Measurements from ENCODE around the gene ZYX. TPM values are rescaled to one million over a fixed set of nuclear protein-coding genes. Genes with fewer than 3 reads are reported as not detected.
A peak's percentile ranks its signal among the peaks of the same experiment; 100 is the strongest.

Gene ZYX
- total RNA-seq, 1 experiment from 2014 or later, result 12.0 TPM

DNA sequence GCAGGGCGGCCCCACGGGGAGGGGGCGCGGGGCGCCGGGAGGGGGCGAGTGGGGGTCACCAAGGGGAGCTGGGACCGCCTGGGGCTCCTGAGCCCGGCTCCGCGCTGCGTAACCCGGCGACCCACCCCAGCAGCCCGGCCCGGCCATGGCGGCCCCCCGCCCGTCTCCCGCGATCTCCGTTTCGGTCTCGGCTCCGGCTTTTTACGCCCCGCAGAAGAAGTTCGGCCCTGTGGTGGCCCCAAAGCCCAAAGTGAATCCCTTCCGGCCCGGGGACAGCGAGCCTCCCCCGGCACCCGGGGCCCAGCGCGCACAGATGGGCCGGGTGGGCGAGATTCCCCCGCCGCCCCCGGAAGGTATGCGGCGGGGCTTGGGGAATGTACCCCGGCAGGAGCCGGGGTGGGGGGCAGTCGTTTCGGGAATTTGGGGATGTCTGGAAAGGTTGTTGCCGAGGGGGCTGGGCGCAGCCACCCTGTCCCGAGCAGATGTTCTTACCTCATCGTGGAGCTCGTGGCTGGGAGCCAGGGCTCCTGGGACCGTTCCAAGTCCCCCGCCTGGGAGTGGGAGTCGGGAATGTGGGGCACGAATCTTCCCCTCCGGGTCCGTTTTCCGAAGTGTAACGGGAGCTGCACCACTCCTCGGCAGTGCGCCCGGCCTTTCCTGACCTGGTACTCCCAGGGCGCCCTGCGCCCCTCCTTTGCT, 431 bp downstream of the ZYX start:
- Histone ChIP-seq H3K27me3 (ENCODE audit: low read length) (no peaks in the 10 kb centered on the region), H4K20me1 (ENCODE audit: insufficient read depth, low read depth, low read length) (no peaks in the 10 kb centered on the region), H3K36me3 (ENCODE audit: insufficient read depth, low read length) (no peaks in the 10 kb centered on the region), H3K9me3 (ENCODE audit: low read length) (no peaks in the 10 kb centered on the region), H3K4me3 (ENCODE audit: low read length) (peak overlapping the region; percentile 83), H3K4me1 (ENCODE audit: low read length) (peaks cover 9% of the 10 kb centered on the region), H3K4me2 (ENCODE audit: low read depth, low read length, poor library complexity, severe bottlenecking) (peak overlapping the region; percentile 89), H3K79me2 (ENCODE audit: low read length) (no peaks in the 10 kb centered on the region), H3K27ac (ENCODE audit: low read length) (no peak overlapping the region), H3K9me2 (replicated peaks; ENCODE audit: insufficient read depth, low read length) (no peaks in the 10 kb centered on the region), H3K9ac (ENCODE audit: low read length) (peak overlapping the region; percentile 85), H2AFZ (ENCODE audit: low read length) (peak overlapping the region; percentile 82; the same call in 1 of the 2 replicates)
- DNase-seq, result peak; percentile 60

DNA sequence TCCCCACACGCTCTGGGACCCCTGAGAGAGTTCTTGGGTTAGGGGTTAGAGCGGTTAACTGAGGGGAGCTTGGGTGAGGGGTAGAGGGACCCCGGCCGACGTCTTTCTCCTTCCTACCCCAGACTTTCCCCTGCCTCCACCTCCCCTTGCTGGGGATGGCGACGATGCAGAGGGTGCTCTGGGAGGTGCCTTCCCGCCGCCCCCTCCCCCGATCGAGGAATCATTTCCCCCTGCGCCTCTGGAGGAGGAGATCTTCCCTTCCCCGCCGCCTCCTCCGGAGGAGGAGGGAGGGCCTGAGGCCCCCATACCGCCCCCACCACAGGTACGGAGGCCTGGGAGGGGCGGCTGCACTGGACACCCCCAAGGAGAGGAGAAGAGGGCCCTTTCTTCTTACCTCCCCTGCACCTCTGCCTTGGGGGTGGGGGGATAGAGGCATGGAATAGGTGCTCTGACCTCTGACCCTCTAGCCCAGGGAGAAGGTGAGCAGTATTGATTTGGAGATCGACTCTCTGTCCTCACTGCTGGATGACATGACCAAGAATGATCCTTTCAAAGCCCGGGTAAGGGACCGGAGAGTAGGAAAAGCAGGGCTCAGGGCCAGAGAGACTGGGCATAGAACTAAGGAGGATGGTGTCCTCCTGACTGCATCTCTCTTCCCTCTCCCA, 1.1 kb downstream of the ZYX start:
- no peak overlapping the region for H2AFZ ChIP-seq (ENCODE audit: low read length)
- no peaks in the 10 kb centered on the region for H3K9me3 ChIP-seq (ENCODE audit: low read length)
- no peaks in the 10 kb centered on the region for H3K36me3 ChIP-seq (ENCODE audit: insufficient read depth, low read length)
- H3K9me2 ChIP-seq (replicated peaks; ENCODE audit: insufficient read depth, low read length), result no peaks in the 10 kb centered on the region
- no peak overlapping the region for H3K27ac ChIP-seq (ENCODE audit: low read length)
- H3K79me2 ChIP-seq (ENCODE audit: low read length), result no peaks in the 10 kb centered on the region
- DNase-seq, result no peak
- peaks cover 9% of the 10 kb centered on the region for H3K4me1 ChIP-seq (ENCODE audit: low read length)
- H3K9ac ChIP-seq (ENCODE audit: low read length), result peak overlapping the region; percentile 85; the same call in 1 of the 2 replicates
- peak overlapping the region; percentile 83; the same call in 1 of the 2 replicates for H3K4me3 ChIP-seq (ENCODE audit: low read length)
- no peaks in the 10 kb centered on the region for H4K20me1 ChIP-seq (ENCODE audit: insufficient read depth, low read depth, low read length)
- no peaks in the 10 kb centered on the region for H3K27me3 ChIP-seq (ENCODE audit: low read length)
- peak overlapping the region; percentile 89 for H3K4me2 ChIP-seq (ENCODE audit: low read depth, low read length, poor library complexity, severe bottlenecking)

GRCh38 chr7:143382791-143383641, 1.9 kb downstream of the ZYX start:
- Histone ChIP-seq H3K79me2 (ENCODE audit: low read length) (no peaks in the 10 kb centered on the region), H3K4me3 (ENCODE audit: low read length) (no peak overlapping the region), H3K9me3 (ENCODE audit: low read length) (no peaks in the 10 kb centered on the region), H3K9me2 (replicated peaks; ENCODE audit: insufficient read depth, low read length) (no peaks in the 10 kb centered on the region), H3K27me3 (ENCODE audit: low read length) (no peaks in the 10 kb centered on the region), H3K9ac (ENCODE audit: low read length) (no peak overlapping the region), H3K4me1 (ENCODE audit: low read length) (peaks cover 9% of the 10 kb centered on the region), H3K27ac (ENCODE audit: low read length) (no peak overlapping the region), H3K36me3 (ENCODE audit: insufficient read depth, low read length) (no peaks in the 10 kb centered on the region), H4K20me1 (ENCODE audit: insufficient read depth, low read depth, low read length) (no peaks in the 10 kb centered on the region), H2AFZ (ENCODE audit: low read length) (no peak overlapping the region), H3K4me2 (ENCODE audit: low read depth, low read length, poor library complexity, severe bottlenecking) (no peak overlapping the region)
- DNase-seq, result no peak

- Histone ChIP-seq H3K79me2 (ENCODE audit: low read length) (no peaks in the 10 kb centered on the region), H3K36me3 (ENCODE audit: insufficient read depth, low read length) (no peaks in the 10 kb centered on the region), H3K4me1 (ENCODE audit: low read length) (peaks cover 9% of the 10 kb centered on the region), H3K4me2 (ENCODE audit: low read depth, low read length, poor library complexity, severe bottlenecking) (no peak overlapping the region), H3K9ac (ENCODE audit: low read length) (no peak overlapping the region), H3K4me3 (ENCODE audit: low read length) (no peak overlapping the region), H3K27ac (ENCODE audit: low read length) (no peak overlapping the region), H3K9me2 (replicated peaks; ENCODE audit: insufficient read depth, low read length) (no peaks in the 10 kb centered on the region), H3K27me3 (ENCODE audit: low read length) (no peaks in the 10 kb centered on the region), H2AFZ (ENCODE audit: low read length) (no peak overlapping the region), H3K9me3 (ENCODE audit: low read length) (no peaks in the 10 kb centered on the region), H4K20me1 (ENCODE audit: insufficient read depth, low read depth, low read length) (no peaks in the 10 kb centered on the region)
- DNase-seq, result no peak
These were observed 2.5 kb downstream of the ZYX start for GRCh38 chr7:143383642-143383957.

- Histone ChIP-seq H3K79me2 (ENCODE audit: low read length) (no peaks in the 10 kb centered on the region), H3K9ac (ENCODE audit: low read length) (no peak overlapping the region), H3K27me3 (ENCODE audit: low read length) (no peaks in the 10 kb centered on the region), H3K36me3 (ENCODE audit: insufficient read depth, low read length) (no peaks in the 10 kb centered on the region), H3K4me2 (ENCODE audit: low read depth, low read length, poor library complexity, severe bottlenecking) (no peak overlapping the region), H3K9me3 (ENCODE audit: low read length) (no peaks in the 10 kb centered on the region), H3K4me3 (ENCODE audit: low read length) (no peak overlapping the region), H2AFZ (ENCODE audit: low read length) (no peak overlapping the region), H3K9me2 (replicated peaks; ENCODE audit: insufficient read depth, low read length) (no peaks in the 10 kb centered on the region), H4K20me1 (ENCODE audit: insufficient read depth, low read depth, low read length) (no peaks in the 10 kb centered on the region), H3K27ac (ENCODE audit: low read length) (no peak overlapping the region), H3K4me1 (ENCODE audit: low read length) (peaks cover 9% of the 10 kb centered on the region)
- DNase-seq, result no peak
These were observed 3.0 kb downstream of the ZYX start for GRCh38 chr7:143384148-143384547.

- peaks cover 4% of the 10 kb centered on the region for H3K4me1 ChIP-seq (ENCODE audit: low read length)
- H3K36me3 ChIP-seq (ENCODE audit: insufficient read depth, low read length), result no peaks in the 10 kb centered on the region
- H3K27me3 ChIP-seq (ENCODE audit: low read length), result no peaks in the 10 kb centered on the region
- H3K4me2 ChIP-seq (ENCODE audit: low read depth, low read length, poor library complexity, severe bottlenecking), result no peak overlapping the region
- no peak overlapping the region for H3K27ac ChIP-seq (ENCODE audit: low read length)
- H3K9ac ChIP-seq (ENCODE audit: low read length), result no peak overlapping the region
- H2AFZ ChIP-seq (ENCODE audit: low read length), result no peak overlapping the region
- no peaks in the 10 kb centered on the region for H3K9me2 ChIP-seq (replicated peaks; ENCODE audit: insufficient read depth, low read length)
- no peaks in the 10 kb centered on the region for H3K79me2 ChIP-seq (ENCODE audit: low read length)
- no peak for DNase-seq
- no peak overlapping the region for H3K4me3 ChIP-seq (ENCODE audit: low read length)
- no peaks in the 10 kb centered on the region for H4K20me1 ChIP-seq (ENCODE audit: insufficient read depth, low read depth, low read length)
- H3K9me3 ChIP-seq (ENCODE audit: low read length), result no peaks in the 10 kb centered on the region
These were observed 3.8 kb downstream of the ZYX start for GRCh38 chr7:143384661-143385631.

DNA sequence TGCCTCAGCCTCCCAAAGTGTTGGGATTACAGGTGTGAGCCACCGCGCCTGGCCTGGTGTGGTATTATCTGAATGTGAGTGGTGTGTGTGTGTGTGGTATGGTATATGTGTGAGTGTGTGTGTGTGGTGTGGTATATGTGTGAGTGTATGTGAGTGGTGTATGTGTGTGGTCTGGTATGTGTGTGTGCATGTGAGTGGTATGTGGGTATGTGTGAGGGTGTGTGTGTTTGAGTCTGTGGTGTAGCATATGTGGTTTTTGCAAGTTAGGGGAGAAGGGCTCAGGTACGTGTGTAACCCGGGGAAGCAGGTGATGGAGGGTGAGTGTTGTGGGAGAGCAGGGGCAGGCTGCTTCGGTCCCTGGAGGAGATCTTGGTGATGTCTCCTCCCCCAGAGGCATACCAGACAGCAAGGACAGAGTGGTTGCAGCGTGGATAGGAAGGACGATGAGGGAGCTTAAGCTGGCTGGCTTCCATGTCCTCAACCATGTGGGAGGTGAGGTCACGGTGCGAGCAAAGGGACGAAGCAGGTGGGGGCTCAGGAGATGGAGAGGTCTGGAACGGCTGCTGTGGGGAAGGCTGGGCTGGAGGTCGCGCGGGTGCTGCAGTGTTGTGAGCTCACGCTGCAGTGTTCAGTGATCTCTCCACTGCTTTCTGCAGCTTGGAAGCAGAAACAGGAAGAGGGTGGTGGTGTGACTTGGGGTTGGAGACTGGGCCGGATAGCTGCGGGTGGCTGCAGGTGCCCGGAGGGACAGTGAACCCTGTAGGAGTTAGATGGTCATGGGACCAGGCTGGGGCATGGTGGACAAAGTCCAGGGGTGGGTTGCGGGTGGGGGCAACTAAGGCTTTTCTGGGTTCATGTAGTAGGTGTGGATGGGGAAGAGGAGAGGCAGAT, 5.0 kb downstream of the ZYX start:
- Histone ChIP-seq H4K20me1 (ENCODE audit: insufficient read depth, low read depth, low read length) (no peaks in the 10 kb centered on the region), H2AFZ (ENCODE audit: low read length) (no peak overlapping the region), H3K4me3 (ENCODE audit: low read length) (no peak overlapping the region), H3K4me1 (ENCODE audit: low read length) (peaks cover 3% of the 10 kb centered on the region; the same call in 1 of the 2 replicates), H3K27ac (ENCODE audit: low read length) (no peak overlapping the region), H3K9ac (ENCODE audit: low read length) (no peak overlapping the region), H3K9me3 (ENCODE audit: low read length) (no peaks in the 10 kb centered on the region), H3K27me3 (ENCODE audit: low read length) (no peaks in the 10 kb centered on the region), H3K36me3 (ENCODE audit: insufficient read depth, low read length) (no peaks in the 10 kb centered on the region), H3K4me2 (ENCODE audit: low read depth, low read length, poor library complexity, severe bottlenecking) (no peak overlapping the region), H3K79me2 (ENCODE audit: low read length) (no peaks in the 10 kb centered on the region), H3K9me2 (replicated peaks; ENCODE audit: insufficient read depth, low read length) (no peaks in the 10 kb centered on the region)
- no peak for DNase-seq
